NCI-H2107 treated with DMSO at 0.1 percent for 48 hours (cell line): ENCODE measurements around the gene ARHGAP19.

Source experiments
- DNase-seq: peaks from one replicate; lab custom pipeline; 2025; ENCODE audit not compliant: unreplicated experiment; lab: John Stamatoyannopoulos, UW

Gene ARHGAP19

DNA sequence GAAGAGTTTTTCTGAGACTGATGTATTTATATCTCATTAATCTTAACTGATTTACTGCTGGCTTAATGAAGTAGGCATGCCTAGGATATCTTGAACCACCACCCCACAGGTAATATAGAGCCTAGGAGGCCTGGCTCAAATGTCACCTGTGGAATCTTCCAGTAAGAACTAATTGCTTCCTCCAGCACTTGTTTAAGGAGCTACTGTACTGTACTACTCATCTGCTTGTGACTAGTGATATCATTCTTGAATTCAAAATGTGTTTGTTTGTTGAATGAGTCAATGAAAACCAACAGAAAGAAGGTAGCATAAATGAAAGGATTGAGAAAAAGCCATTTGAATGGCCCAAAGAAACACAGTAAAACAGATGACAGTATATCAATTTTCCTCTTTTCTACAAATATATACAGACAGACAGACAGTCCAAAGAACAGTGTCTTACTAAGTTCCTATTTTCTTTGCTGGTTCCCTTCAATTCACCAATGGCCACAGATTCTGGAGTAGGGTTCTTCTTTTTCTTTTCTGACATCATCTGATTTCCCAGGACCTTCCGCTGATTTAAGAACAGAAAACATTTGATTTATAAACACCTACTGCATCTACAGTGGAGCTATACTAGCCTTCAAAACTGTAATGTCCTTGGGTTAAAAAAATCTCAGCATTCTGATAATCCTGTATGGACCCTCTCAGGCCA, 63.0 kb downstream of the ARHGAP19 start:
- DNase-seq = no peak

DNA sequence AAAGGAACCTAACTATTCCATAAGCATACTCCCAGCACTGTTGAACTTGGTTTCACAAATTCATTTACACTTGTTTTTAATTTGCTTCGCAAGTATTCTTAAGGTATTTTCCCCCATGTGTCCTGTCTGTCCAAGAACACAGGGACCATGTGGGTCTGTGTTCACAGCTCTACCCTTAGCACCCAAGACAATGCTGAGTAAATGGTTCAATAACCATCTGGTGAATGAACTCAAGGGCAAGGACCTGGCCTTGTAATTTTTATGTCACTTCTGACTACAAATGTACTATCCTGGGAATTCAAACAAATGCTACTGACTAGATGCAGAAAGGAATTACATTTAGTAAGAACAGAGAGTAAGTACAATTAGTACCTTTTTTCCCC, 63.7 kb downstream of the ARHGAP19 start:
- no peak for DNase-seq

DNA sequence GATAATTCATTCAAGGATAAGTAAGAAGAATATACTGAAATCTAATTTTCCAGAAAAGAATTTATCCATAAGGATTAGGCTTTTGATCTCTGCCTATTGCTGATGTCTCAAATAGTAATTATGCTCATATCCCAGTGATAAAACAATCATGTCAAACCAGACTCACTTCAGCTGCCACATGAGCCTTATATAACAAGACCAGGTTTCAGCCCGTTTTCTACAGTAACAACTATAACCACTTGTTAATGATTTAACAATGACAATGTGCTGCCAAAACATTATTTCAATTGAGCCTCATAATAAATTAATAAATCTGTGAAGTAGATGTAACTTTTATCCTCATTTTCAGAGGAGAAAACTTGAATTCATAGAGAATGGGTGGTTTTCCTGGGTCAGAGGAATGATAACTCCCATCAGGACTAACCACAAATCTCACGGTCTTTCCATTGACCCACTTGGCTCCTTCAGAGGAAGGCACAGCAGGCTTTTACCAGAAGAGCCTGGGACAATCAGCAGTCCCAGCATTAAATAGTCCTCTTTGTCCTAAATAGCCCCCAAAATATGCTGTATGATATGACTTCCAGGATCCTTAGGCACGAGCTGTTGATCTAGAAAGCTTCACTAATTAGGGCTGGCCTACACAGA, 64.2 kb downstream of the ARHGAP19 start:
- DNase-seq = no peak

DNA sequence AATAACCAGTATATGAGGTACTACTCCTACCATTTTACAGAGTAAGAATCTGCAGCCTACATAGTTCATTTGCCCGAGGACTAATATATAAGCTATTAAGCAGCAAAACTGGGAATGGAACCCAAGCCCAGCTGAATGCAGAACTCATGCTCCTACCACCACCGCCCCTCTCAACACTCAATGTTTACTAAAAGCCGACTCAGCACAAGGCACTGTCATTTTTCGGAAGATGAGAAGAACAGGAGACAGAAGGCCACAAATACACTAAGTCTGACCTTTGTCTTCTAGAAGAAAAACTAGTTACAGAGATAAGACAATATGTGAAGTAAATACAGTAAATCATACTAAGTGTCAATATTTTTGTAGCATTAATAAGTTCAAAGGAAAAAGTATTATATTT, 66.0 kb downstream of the ARHGAP19 start:
- DNase-seq = no peak

DNA sequence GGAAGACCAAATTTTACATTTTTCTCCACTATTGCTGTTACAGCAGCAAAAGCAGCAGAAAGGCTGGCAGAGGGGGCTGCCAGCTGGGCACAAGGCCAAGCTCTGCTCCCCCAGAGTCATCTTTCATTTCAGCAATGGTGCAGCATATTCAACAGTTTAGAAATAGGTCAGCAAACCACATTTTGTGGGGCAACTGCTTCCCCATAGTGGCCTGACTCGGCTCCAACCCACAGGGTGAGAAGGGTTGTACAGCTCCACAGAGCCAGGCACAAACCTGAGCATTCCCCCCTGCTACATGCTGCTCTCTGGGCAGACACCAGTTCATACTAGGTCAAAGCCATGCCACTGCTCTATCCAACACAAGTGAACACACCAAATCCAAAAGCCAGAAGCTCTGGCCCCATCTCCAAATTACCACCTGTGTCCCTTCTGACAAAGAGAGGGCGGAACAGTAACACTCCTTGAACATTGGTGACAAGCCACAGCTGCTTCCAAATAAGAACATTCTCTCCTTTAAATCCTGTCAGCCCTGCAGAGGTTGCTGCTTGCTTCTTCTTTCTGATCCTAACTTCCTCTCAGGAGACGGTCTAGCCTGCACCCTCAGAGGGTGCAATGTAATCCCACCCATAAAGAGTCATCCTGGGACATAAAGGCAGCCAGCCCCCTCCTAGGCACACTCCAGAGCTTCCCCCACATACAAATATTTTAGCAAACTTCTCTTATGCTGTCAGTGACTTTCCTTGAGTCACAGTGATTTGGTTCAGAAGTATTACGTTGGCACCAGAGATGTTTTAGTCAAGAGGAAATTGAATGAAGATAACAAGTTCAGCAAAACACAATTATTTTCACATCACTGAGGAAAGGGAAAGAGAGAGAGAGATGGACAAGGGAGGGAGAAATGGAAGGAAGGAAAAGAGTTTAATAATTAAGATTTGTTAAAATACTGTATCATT, 67.7 kb downstream of the ARHGAP19 start:
- DNase-seq = no peak

DNA sequence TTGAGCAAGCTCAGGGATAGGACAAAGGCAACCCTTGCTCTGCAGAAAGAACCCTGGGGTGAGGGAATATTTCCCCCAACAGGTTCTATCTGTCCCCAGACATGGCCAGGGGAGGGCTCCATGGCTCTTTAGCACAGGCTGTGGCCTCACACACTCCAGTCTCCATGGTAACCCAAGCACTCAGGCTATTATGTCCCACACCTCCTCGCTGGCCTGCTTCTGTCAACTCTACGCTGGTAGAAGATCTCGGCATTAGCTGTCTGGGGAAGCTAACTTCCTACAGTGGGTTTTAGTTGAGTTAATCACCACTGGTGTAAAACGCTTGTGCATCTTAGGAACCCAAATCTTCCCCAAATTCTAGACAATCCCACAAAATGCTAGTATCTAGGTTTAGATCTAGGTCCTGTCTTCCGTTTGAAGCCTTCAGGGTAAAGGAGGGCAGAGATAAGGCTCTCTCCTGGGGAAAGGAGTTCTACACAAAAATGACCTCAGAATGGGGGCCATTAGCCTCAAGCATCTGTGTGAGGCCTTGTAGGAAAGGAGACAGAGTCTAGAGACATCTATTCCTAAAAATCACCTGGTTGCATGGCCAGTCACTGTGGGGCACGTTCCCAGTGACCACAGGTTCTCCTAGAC, 70.0 kb downstream of the ARHGAP19 start:
- no peak for DNase-seq

DNA sequence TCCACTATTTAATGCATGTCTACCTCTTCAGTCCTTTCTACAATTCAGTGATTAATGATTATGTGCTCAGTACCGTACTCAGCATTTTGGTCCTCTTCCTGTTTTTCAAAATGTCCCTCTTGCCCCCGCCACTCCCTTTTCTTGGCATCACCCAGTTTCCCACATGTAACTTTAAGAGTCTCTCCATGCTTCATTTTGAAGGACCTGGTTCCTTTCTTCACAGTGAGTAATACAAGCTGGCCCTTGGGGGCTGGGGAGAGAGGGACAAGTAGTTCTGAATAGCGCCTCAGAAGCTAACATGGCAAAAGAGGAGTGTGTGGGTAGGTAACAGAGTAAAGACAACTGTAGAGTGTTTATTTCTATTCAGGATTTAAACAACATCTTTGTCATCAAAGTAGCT, 72.1 kb downstream of the ARHGAP19 start:
- DNase-seq = no peak

DNA sequence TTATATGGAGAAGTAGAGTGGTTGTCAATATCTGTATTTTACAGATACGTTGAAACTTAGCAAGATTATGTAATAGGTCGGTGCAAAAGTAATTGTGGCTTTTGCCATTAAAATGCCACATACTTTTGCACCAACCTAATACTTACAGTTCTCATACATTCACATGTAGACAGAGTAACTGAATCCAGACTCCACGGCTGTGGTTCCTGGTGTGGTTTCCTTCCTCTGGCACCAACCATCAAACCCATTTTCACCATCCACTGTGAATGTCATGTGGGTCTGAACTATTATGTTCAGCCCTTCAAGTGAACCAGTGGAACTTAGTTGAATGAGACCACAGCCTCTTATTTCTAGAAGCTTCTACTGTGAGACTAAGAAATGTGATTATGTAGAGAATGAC, 75.1 kb downstream of the ARHGAP19 start:
- no peak for DNase-seq

DNA sequence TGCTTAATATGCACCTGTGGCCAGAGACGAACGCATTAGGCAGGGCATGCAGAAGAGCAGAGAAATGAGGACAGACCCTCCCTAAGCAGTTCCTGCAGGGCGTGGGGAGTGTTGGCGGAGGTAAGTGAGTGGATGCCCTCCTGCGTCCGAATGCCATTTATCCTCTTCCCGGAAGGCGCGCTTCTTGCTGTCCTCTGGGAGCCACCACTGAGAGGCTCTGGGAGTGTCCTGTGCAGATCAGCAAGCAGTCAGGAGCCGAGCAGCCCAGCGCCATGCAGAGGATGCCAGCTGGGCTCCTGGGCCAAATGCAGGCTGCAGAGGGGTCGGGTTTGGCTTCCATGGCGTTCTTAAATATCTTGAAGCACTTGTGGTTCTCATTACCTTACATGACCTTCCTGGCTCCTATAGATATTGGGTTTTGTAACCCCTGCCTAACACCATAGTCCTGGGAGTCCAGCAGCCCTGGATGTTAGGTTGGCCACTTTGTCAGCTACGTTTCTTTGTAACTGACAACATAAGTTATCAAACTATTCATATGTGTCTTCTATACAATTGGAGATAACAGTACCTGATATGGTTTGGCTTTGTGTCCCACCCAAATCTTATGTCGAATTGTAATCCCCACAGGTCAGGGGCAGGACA, 76.7 kb downstream of the ARHGAP19 start:
- DNase-seq = no peak

DNA sequence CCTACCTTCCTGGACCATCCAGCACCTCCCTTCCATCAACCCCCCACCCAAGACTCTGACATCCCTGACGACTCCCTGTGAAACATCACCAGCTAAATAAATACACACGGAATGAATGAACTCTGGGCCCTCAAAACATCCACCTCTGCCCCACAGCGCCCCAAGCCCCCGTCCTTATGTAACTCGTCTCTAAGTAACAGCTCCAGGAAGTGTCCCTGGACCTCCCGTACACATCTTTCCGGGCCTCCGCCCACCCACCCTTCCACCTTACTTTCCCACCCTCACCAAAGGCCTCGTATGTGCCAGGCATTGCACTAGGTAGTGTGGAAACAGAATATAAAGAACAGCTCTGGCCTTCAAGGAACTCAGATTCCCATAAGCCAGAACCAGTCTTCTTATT, 79.0 kb downstream of the ARHGAP19 start:
- no peak for DNase-seq

DNA sequence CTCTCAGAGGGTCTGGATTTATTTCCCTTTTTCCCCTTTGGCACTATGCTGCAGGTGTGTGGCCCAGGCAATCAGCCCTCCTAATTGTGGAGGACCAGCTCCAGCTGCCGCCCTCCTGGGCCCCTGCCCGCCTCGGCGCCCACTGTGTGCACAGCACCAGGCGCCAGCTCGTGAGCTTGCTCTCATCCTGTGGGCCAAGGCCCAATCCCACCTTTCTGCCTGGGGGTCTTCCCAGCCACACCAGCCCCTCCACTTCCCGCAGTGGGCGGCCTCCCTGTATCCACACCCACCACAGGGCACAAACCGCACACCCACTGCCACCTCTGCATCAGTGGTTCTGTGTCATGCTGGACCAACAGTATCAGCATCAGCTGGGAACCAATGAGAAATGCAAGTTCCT, 81.2 kb downstream of the ARHGAP19 start:
- DNase-seq = no peak

DNA sequence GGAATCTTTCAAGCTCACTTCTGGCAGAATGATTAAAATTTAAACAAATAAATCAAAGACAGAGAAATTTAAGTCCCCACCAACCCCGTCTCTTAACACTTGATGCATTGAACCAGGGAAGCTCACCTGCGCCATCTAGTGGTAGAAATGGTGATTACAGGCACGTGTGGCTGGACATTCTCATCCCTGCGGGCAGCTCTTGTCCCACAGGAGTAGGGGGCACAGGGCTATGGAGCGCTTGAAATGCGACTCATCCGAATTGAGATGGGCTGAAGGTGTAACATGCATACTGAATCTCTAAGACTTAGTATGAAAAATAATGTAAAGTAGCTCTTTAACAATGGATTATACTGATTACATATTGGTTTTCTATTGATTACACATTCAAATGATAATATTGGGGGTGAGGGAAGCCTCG, 81.9 kb downstream of the ARHGAP19 start:
- DNase-seq = no peak

DNA sequence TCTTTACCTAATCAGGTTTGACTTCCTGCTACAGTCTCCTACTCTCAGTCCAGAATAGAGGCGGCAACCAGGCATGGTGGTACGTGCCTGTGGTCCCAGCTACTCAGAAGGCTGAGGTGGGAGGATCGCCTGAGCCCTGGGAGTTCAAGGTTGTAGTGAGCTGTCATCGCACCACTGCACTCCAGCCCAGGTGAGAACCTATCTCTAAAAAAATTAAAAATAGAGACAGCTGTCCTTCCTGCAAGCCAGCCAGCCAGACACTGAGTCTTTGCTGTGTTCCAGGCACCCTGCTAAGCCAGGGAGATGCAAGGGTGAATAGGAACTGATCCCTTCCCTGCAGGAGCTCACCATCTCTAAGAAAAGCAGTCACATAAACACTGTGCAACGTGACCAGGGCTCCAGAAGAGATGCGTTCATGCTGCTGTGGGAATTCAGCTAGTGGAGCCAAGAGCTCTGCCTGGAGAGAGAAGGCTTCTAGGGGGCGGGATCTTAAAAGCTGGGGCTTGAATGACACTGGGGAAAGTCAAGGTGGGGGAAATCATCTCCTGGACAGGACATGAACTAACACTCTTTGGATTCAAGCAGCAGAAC, 84.6 kb downstream of the ARHGAP19 start:
- DNase-seq = peak; percentile 60

DNA sequence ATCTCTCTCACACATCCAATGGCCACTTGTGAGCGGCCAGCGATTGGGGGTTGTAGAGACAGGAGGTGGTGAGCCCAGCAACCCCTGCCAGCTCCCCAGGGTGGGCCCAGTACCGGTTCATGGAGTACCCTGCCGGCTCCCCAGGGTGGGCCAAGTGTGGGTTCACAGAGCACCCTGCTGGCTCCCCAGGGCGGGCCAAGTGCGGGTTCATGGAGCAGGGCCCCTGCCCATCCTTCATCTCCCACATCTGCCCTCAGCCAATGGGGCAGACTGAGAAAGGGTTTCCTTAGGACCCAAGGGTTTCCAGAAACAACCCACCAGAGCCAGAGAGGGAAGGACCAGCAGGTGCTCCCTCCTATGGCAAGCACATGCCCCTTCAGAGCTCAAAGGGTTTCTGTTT, 85.3 kb downstream of the ARHGAP19 start:
- no peak for DNase-seq

DNA sequence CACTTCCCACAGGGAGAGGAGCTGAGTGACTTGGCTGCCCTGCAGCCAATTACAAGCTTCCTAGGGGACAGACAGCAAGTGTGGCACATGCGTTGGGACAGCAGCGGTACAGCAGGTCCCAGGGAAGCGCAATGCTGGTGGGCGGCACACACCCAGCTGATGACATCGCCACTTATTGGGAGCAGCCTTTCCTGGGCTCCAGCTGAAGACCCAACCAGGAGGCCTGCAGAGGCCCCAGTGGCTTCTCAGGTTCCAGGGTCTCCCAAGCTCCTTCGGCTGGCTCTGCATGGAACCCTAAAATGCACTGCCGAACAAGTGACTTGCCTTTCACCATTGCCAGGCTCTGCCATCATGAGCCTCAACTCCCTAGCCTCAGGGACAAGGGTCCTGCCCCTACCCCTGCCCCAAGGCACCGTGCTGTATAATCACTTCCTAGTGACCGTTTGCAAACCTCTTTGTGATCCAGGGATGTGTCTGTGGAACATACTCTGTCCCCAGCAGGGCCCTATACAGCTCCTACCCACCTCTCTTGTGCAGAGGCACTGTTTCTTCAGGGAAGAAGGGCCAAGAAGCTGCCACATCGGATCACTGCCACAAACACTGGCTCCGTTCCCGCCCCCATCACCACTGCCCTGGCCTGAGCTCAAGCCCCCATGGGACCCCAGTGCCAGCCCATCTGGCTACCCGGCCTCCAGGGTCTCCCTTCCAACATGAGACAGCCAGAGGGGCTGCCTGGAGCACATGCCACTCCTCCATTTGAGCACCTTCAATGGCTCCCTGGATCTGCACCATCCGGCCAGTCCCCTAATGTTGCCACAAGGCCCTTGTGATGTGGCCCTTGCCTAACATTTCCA, 87.4 kb downstream of the ARHGAP19 start:
- DNase-seq = no peak

DNA sequence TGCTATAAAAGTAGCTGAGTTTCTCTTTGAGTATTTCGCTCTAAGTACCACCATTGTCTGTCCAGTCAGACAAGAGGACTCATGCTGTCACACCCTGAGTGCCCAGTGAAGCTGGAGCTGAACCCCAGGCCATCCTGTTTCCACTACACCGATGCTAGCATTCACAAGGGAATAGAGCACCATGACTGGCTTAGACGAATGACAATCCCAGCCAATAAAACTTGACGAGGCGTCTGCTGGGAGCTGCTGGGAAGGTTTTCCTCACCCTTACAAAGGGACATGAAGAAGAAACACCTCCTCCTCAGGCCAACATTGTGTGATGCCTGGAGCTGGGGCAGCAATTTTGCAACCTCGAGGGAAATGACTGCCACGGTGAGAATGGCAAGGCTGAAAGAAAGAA, 89.2 kb downstream of the ARHGAP19 start:
- DNase-seq = no peak

DNA sequence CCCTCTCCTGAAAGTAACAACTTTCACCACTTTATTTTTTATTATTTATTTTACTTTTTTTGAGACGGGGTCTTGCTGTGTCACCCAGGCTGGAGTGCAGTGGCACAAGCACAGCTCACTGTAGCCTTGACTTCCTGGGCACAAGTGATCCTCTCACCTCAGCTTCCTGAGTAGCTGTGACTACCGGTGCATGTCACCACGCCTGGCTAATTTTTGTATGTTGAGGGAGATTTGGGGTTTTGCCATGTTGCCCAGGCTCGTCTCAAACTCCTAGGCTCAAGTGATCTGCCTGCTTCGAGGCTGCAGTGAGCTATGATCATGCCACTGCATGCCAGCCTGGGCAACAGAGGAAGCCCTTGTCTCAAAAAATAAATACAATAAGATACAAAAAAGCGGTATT, 91.8 kb downstream of the ARHGAP19 start:
- no peak for DNase-seq

DNA sequence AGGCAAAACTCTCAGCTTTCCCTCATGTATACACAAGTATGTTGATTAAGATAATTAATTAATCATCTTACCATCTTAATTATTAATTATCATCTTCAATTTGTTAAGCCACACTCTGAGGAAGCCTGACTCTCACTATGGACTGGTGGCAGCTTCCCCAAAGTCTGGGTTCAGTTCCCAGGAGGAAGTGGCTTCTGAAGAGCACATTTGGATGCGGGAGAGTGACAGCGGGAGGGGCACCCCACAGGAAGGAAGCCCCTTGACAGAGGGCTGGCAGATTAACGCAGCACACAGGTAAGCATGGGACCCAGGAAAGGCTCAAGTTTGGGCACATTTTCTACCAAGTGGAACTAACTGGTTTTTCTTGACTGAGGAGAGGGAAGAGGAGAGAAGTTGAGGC, 93.3 kb downstream of the ARHGAP19 start:
- DNase-seq = no peak

DNA sequence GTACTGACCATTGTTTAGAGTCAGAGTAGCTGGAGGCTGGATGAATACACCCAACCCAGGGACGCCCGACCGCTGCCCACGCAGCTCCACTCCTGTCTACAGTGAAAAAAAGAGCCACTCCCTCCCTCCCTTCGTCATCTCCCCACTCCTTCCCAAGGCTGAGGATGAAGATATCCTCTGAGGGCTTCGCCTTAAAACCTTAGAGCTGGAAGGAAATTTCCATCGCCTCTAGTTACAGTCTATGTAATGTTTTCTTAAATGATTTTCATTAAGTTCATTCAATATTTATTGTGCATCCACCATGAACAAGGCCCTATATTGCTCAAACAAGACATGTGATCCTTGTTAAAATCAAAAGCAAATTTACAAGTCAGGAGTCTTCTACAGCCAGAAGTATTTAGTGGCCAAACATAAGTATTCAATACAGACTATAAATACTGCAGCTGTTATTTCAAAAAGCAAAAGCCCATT, 95.4 kb downstream of the ARHGAP19 start:
- no peak for DNase-seq
